GM18951 (cell line): Measurements from ENCODE around the gene FGFBP1.

Source experiments
- POLR2A ChIP-seq: IDR thresholded peaks from 4 replicates; pipeline ENCODE4 v1.6.1; 2011; ENCODE audit warnings: mild to moderate bottlenecking; ENCODE audit not compliant: insufficient read length, insufficient read depth; ENCODE audit errors: extremely low read depth
- in situ Hi-C: fragments of 300-500 bp; cut with MboI; formaldehyde crosslinking; loops from one replicate; pipeline ENCODE4 v1.12.0; 2022; ENCODE audit warnings: low sequenced_read_pairs, mixed read lengths, inconsistent platforms; ENCODE audit not compliant: unreplicated experiment

FGFBP1 gene

GRCh38 chr4:15894921-15895916, 43.3 kb downstream of the FGFBP1 start:
- no peak for TF ChIP-seq POLR2A
- in situ Hi-C loops: no loop called here

- in situ Hi-C loops: no loop called here
- no peak for TF ChIP-seq POLR2A
Measured at GRCh38 chr4:15894393-15894792, 44.1 kb downstream of the FGFBP1 start.

- in situ Hi-C loops: no loop called here
- TF ChIP-seq POLR2A: no peak
Measured at GRCh38 chr4:15893962-15894361, 44.6 kb downstream of the FGFBP1 start.

GRCh38 chr4:15891312-15891711, 47.2 kb downstream of the FGFBP1 start:
- in situ Hi-C loops: no loop called here
- TF ChIP-seq POLR2A: no peak

- in situ Hi-C loops: no loop called here
- no peak for TF ChIP-seq POLR2A
Measured at GRCh38 chr4:15890246-15890829, 48.2 kb downstream of the FGFBP1 start.

GRCh38 chr4:15888515-15888914, 50.0 kb downstream of the FGFBP1 start:
- TF ChIP-seq POLR2A: no peak
- in situ Hi-C loops: loop anchor here (10.0 kb wide), 1 partner anchor 84 kb away; no protein-coding TSS in a partner anchor
